HepG2 (cell line): Measurements from ENCODE around the gene POMT2. TPM values are rescaled to one million over a fixed set of nuclear protein-coding genes. Genes with fewer than 3 reads are reported as not detected.

Experiments
- ATAC-seq: fragments of 200-7000 bp; cut with Tn5 transposase; 3 replicates; pipeline ENCODE4 v1.9.1; 2020; ENCODE audit warnings: mild to moderate bottlenecking, moderate library complexity
- BruUV-seq: library from RNA; stranded (reverse); fragments of 400-500 nt; replicated peaks from 2 replicates; lab custom pipeline; 2021; lab: Mats Ljungman, UMichigan
- CTCF ChIA-PET: fragments of 300-600 bp; formaldehyde crosslinking; extraction: SDS; loops from one replicate; lab custom pipeline; 2021; ENCODE audit warnings: low total read pairs, inconsistent platforms, low intra/inter-chr PET ratio; lab: Yijun Ruan, JAX
- POLR2A ChIA-PET: fragments of 350-600 bp; sonication (Branson Sonifier 250); formaldehyde crosslinking; loops from one replicate; lab custom pipeline; 2020; ENCODE audit warnings: antibody characterized with exemption, inconsistent platforms; lab: Yijun Ruan, JAX
- DNase-seq: peaks from one replicate; pipeline ENCODE4 v3.0.0-alpha.2; 2015; ENCODE audit warnings: low spot score
- FAIRE-seq: peaks from 3 replicates; lab custom pipeline; 2011; peaks lifted over from hg19 to GRCh38; lab: Jason Lieb, UNC
- H2AFZ ChIP-seq: one replicate; pipeline ENCODE4 v1.6.1; 2011; ENCODE audit warnings: low read length, inconsistent platforms
- H3K27ac ChIP-seq: fragments of 300-600 bp; 3 replicates; pipeline ENCODE4 v1.8.0; 2011; ENCODE audit warnings: mixed run types, mild to moderate bottlenecking, mixed read lengths, low read length, inconsistent platforms; ENCODE audit not compliant: insufficient read depth; ENCODE audit errors: extremely low read length
- H3K27me3 ChIP-seq, 2 experiments: fragments of 200-600 bp in 1 of 2; 2 replicates in 1 of 2; 3 replicates in 1 of 2; pipeline versions ENCODE4 v1.6.0 to v1.8.0; 2011; ENCODE audit warnings: low read length in 2 of 2, mild to moderate bottlenecking in 2 of 2, moderate library complexity in 2 of 2, inconsistent platforms in 1 of 2; ENCODE audit not compliant: insufficient read depth in 2 of 2, control insufficient read depth in 1 of 2
- H3K36me3 ChIP-seq, 2 experiments: fragments of 200-600 bp in 1 of 2; replicated peaks in 1 of 2; 2 replicates in 1 of 2; 3 replicates in 1 of 2; pipeline versions ENCODE4 v1.5.1 to v1.8.0; 2011; ENCODE audit warnings: low read length in 2 of 2, inconsistent platforms in 1 of 2; ENCODE audit not compliant: insufficient read depth in 2 of 2, control insufficient read depth in 1 of 2
- H3K4me1 ChIP-seq: 2 replicates; pipeline ENCODE4 v1.5.1; 2012; ENCODE audit warnings: low read length, inconsistent platforms; ENCODE audit not compliant: insufficient read depth
- H3K4me2 ChIP-seq: 2 replicates; pipeline ENCODE4 v1.6.0; 2011; ENCODE audit warnings: low read depth, low read length, inconsistent platforms
- H3K4me3 ChIP-seq, 3 experiments: fragments of 200-600 bp in 1 of 3; sonication (generic), shearing (Covaris generic) in 1 of 3; replicated peaks in 1 of 3; 2 replicates each; pipeline ENCODE4 v1.5.1; 2011 to 2016; ENCODE audit warnings: low read length in 3 of 3, inconsistent platforms in 2 of 3, low read depth in 2 of 3, mild to moderate bottlenecking in 2 of 3, control low read depth in 1 of 3, mixed read lengths in 1 of 3; ENCODE audit not compliant: insufficient read depth in 1 of 3
- H3K79me2 ChIP-seq: one replicate; pipeline ENCODE4 v1.6.1; 2011; ENCODE audit warnings: low read length, inconsistent platforms; ENCODE audit not compliant: insufficient read depth
- H3K9ac ChIP-seq: 2 replicates; pipeline ENCODE4 v1.6.0; 2011; ENCODE audit warnings: mild to moderate bottlenecking, low read depth, low read length, inconsistent platforms; ENCODE audit not compliant: insufficient read depth
- H3K9me3 ChIP-seq: 2 replicates; pipeline ENCODE4 v1.5.1; 2012; ENCODE audit warnings: mild to moderate bottlenecking, low read length
- H4K20me1 ChIP-seq: 2 replicates; pipeline ENCODE4 v1.6.0; 2011; ENCODE audit warnings: inconsistent platforms, mild to moderate bottlenecking, low read length, moderate library complexity; ENCODE audit not compliant: insufficient read depth
- CEBPB ChIP-seq: IDR thresholded peaks from 2 replicates; pipeline ENCODE4 v1.6.1; 2011; ENCODE audit warnings: low read depth, low read length, improper control_type of control experiment, borderline replicate concordance
- CHD2 ChIP-seq: IDR thresholded peaks from 2 replicates; pipeline ENCODE4 v1.6.1; 2011; ENCODE audit warnings: low read depth, low read length, improper control_type of control experiment
- DNMT1 ChIP-seq: sonication (generic); formaldehyde crosslinking; IDR thresholded peaks from 2 replicates; pipeline ENCODE4 v1.5.1; 2020; ENCODE audit warnings: mild to moderate bottlenecking, missing genetic modification reagents
- ETV6 ChIP-seq: sonication (generic); formaldehyde crosslinking; conservative IDR thresholded peaks from 2 replicates; pipeline ENCODE4 v1.4.0; 2020; ENCODE audit warnings: missing genetic modification reagents
- FOSL1 ChIP-seq: sonication (generic); formaldehyde crosslinking; IDR thresholded peaks from 2 replicates; pipeline ENCODE4 v1.9.0; 2021; ENCODE audit warnings: missing genetic modification reagents, borderline replicate concordance
- GATAD2A ChIP-seq: IDR thresholded peaks from 2 replicates; pipeline ENCODE4 v1.6.1; 2016
- POLR2AphosphoS2 ChIP-seq: IDR thresholded peaks from 2 replicates; pipeline ENCODE4 v1.6.1; 2011; ENCODE audit warnings: low read depth, low read length, improper control_type of control experiment
- SAFB2 ChIP-seq: sonication (generic); formaldehyde crosslinking; IDR thresholded peaks from 2 replicates; pipeline ENCODE4 v1.5.1; 2020; ENCODE audit warnings: missing genetic modification reagents, low read depth, mild to moderate bottlenecking, borderline replicate concordance
- TEF ChIP-seq: sonication (generic); formaldehyde crosslinking; IDR thresholded peaks from 2 replicates; pipeline ENCODE4 v1.5.0; 2020; ENCODE audit warnings: missing genetic modification reagents
- ZBTB49 ChIP-seq: sonication (generic); formaldehyde crosslinking; IDR thresholded peaks from 2 replicates; pipeline ENCODE4 v1.4.0; 2020; ENCODE audit warnings: missing genetic modification reagents, borderline replicate concordance
- ZMYM2 ChIP-seq: sonication (generic); formaldehyde crosslinking; IDR thresholded peaks from 2 replicates; pipeline ENCODE4 v1.8.0; 2022; ENCODE audit warnings: mild to moderate bottlenecking, missing genetic modification reagents
- ZNF225 ChIP-seq: sonication (generic); formaldehyde crosslinking; IDR thresholded peaks from 2 replicates; pipeline ENCODE4 v1.4.0; 2020; ENCODE audit warnings: mild to moderate bottlenecking, missing genetic modification reagents
- ZNF282 ChIP-seq: fragments of 450-650 bp; IDR thresholded peaks from 2 replicates; pipeline ENCODE4 v1.6.1; 2018; ENCODE audit not compliant: partially characterized antibody
- ZNF383 ChIP-seq: sonication (generic); formaldehyde crosslinking; IDR thresholded peaks from 2 replicates; pipeline ENCODE4 v1.4.0; 2020; ENCODE audit warnings: missing genetic modification reagents, mild to moderate bottlenecking, borderline replicate concordance
- ZNF407 ChIP-seq: sonication (generic); formaldehyde crosslinking; IDR thresholded peaks from one replicate; pipeline ENCODE4 v1.5.1; 2020; ENCODE audit warnings: mild to moderate bottlenecking, missing genetic modification reagents; ENCODE audit errors: not compliant biosample characterization
- ZNF878 ChIP-seq: sonication (generic); formaldehyde crosslinking; IDR thresholded peaks from 2 replicates; pipeline ENCODE4 v1.8.1; 2023; ENCODE audit warnings: mild to moderate bottlenecking, missing genetic modification reagents, moderate library complexity
- WGBS: methylation state at CpG from one replicate; pipeline ENCODE4 v1.1.6; 2017; ENCODE audit warnings: low lambda C conversion rate; 5-methylcytosine and 5-hydroxymethylcytosine counted together
- in situ Hi-C: cut with HindIII; loops from 2 replicates; pipeline ENCODE4 v1.10.0; 2017; ENCODE audit warnings: low pct_unique_long_range_greater_than_20kb; ENCODE audit not compliant: extremely low pct_ligation_motif_present
- intact Hi-C: fragments of 100-400 bp; cut with micrococcal nuclease; formaldehyde crosslinking; loops from one replicate; pipeline ENCODE4 v1.10.0; 2022; ENCODE audit not compliant: unreplicated experiment
- polyA plus RNA-seq, 8 experiments: library from polyadenylated mRNA; depleted of rRNA in 3 of 8; stranded (reverse) in 7 of 8; unstranded in 1 of 8; fragments of >200 nt; fragmentation: Illumina TruSeq in 4 of 8; extraction: Trizol in 4 of 8; gene quantifications; 2 replicates each; pipeline versions ENCODE4 v1.2.1 to v1.2.3, GENCODE V29; 2011 to 2016; ENCODE audit warnings: low read depth in 4 of 8, missing spikeins in 1 of 8, mixed read lengths in 1 of 8; ENCODE audit not compliant: insufficient read depth in 1 of 8
- total RNA-seq, 5 experiments: library from RNA; depleted of rRNA; stranded (reverse); fragments of >200 nt; fragmentation: Illumina TruSeq; extraction: Trizol; gene quantifications; 2 replicates each; pipeline ENCODE4 v1.2.3, GENCODE V29; 2016; ENCODE audit warnings: low read depth in 1 of 5

The POMT2 gene
- total and polyA plus RNA-seq, 2 of the 13 experiments (the other 11 are each of a cell fraction or from before 2014, with no cell fraction given), result 15.3 to 15.9 TPM

GRCh38 chr14:77284466-77284865 lies 36.2 kb downstream of the POMT2 start:
- Histone ChIP-seq H3K4me1 (no peaks in the 10 kb centered on the region), H3K9me3 (no peaks in the 10 kb centered on the region), H3K79me2 (no peaks in the 10 kb centered on the region), H3K4me3 (no peak overlapping the region), H3K36me3 (peaks cover 17 to 55% of the 10 kb centered on the region in 2 experiments; a peak in 4 of 5 replicates), H3K4me2 (no peak overlapping the region), H2AFZ (no peak overlapping the region), H4K20me1 (no peaks in the 10 kb centered on the region), H3K27ac (no peak overlapping the region), H3K9ac (no peak overlapping the region), H3K27me3 (no peaks in the 10 kb centered on the region)
- intact Hi-C loops, result no loop called here
- DNase-seq, result no peak
- in situ Hi-C loops, result no loop called here
- no peak for FAIRE-seq
- no peak for ATAC-seq
- WGBS, result 96% methylated on average over 5 of the region's 5 CpGs
- BruUV-seq, result no TSS peak
- ChIA-PET CTCF (no interaction called here), POLR2A (no interaction called here)
- TF ChIP-seq ZBTB49, result no peak
- TF ChIP-seq ZNF225 (CRISPR knock-in tag), result no peak
- no peak for TF ChIP-seq CHD2
- TF ChIP-seq FOSL1 (CRISPR knock-in tag), result no peak
- no peak for TF ChIP-seq DNMT1
- TF ChIP-seq CEBPB, result no peak
- TF ChIP-seq TEF (CRISPR knock-in tag), result no peak
- no peak for TF ChIP-seq ZNF383 (CRISPR knock-in tag)
- TF ChIP-seq ZNF407, result no peak
- no peak for TF ChIP-seq SAFB2 (CRISPR knock-in tag)
- no peak for TF ChIP-seq ZNF878
- TF ChIP-seq POLR2AphosphoS2, result no peak
- no peak for TF ChIP-seq GATAD2A (CRISPR knock-in tag)
- TF ChIP-seq ETV6 (CRISPR knock-in tag), result no peak
- TF ChIP-seq ZNF282, result no peak
- no peak for TF ChIP-seq ZMYM2 (CRISPR knock-in tag)
